CD8-positive, alpha-beta memory T cell (primary cell): Measurements from ENCODE around the gene DISC1. TPM values are rescaled to one million over a fixed set of nuclear protein-coding genes. Genes with fewer than 3 reads are reported as not detected.
A peak's percentile ranks its signal among the peaks of the same experiment; 100 is the strongest.
"Not testable (repeated sequence)": the region's sequence is repeated elsewhere in the genome, so short reads cannot be mapped to it uniquely, and the experiment has no call there.

Experiments
- CTCF ChIA-PET: fragments of 350-600 bp; sonication (Branson Sonifier 250); formaldehyde crosslinking; loops from one replicate; lab custom pipeline; 2021; ENCODE audit warnings: antibody characterized with exemption; lab: Charles Lee
- POLR2A ChIA-PET: fragments of 350-600 bp; sonication (Branson Sonifier 250); formaldehyde crosslinking; loops from one replicate; lab custom pipeline; 2021; ENCODE audit warnings: antibody characterized with exemption; lab: Charles Lee
- DNase-seq, 5 donors: peaks; one replicate each; pipeline versions ENCODE4 v3.0.0 to v3.0.0-alpha.2; 2020 to 2022; ENCODE audit warnings: mixed read lengths in 1 of 5
- H3K27ac ChIP-seq: one replicate; pipeline ENCODE4 v1.7.0; 2013; ENCODE audit warnings: low read depth, mild to moderate bottlenecking, low read length, moderate library complexity
- H3K27me3 ChIP-seq: 2 replicates; pipeline ENCODE4 v1.7.0; 2013; ENCODE audit warnings: low read length, mild to moderate bottlenecking; ENCODE audit not compliant: insufficient read depth, poor library complexity, severe bottlenecking
- H3K36me3 ChIP-seq: 2 replicates; pipeline ENCODE4 v1.7.0; 2013; ENCODE audit warnings: mild to moderate bottlenecking, low read length, moderate library complexity; ENCODE audit not compliant: insufficient read depth
- H3K4me1 ChIP-seq: 2 replicates; pipeline ENCODE4 v1.7.0; 2013; ENCODE audit warnings: mild to moderate bottlenecking, low read length, moderate library complexity; ENCODE audit not compliant: insufficient read depth
- H3K4me3 ChIP-seq: 2 replicates; pipeline ENCODE4 v1.7.0; 2013; ENCODE audit warnings: mild to moderate bottlenecking, low read length
- H3K9me3 ChIP-seq: 2 replicates; pipeline ENCODE4 v1.7.0; 2013; ENCODE audit warnings: mild to moderate bottlenecking, low read length
- H3K27ac Mint-ChIP-seq, 8 donors: one replicate each; pipeline ENCODE4 v1.8.0; 2020 to 2021; ENCODE audit warnings: mixed read lengths in 8 of 8, mild to moderate bottlenecking in 6 of 8, inconsistent platforms in 3 of 8, moderate library complexity in 3 of 8
- H3K27me3 Mint-ChIP-seq, 2 donors: one replicate each; pipeline ENCODE4 v1.8.0; 2020 to 2021; ENCODE audit warnings: mixed read lengths in 2 of 2, mild to moderate bottlenecking in 1 of 2, moderate library complexity in 1 of 2
- H3K36me3 Mint-ChIP-seq, 3 donors: one replicate each; pipeline ENCODE4 v1.8.0; 2020 to 2021; ENCODE audit warnings: mixed read lengths in 3 of 3, inconsistent platforms in 1 of 3, mild to moderate bottlenecking in 1 of 3
- H3K4me1 Mint-ChIP-seq, 3 donors: one replicate each; pipeline ENCODE4 v1.8.0; 2020 to 2021; ENCODE audit warnings: mixed read lengths in 3 of 3, inconsistent platforms in 1 of 3, mild to moderate bottlenecking in 1 of 3
- H3K4me3 Mint-ChIP-seq, 7 donors: one replicate each; pipeline ENCODE4 v1.8.0; 2020 to 2021; ENCODE audit warnings: mixed read lengths in 7 of 7, mild to moderate bottlenecking in 6 of 7, moderate library complexity in 4 of 7, inconsistent platforms in 2 of 7
- H3K9me3 Mint-ChIP-seq, 5 donors: one replicate each; pipeline ENCODE4 v1.8.0; 2020 to 2022; ENCODE audit warnings: mixed read lengths in 5 of 5, mild to moderate bottlenecking in 3 of 5, moderate library complexity in 2 of 5, inconsistent platforms in 1 of 5
- polyA plus RNA-seq: library from polyadenylated mRNA; unstranded; fragments of 300-500 nt; fragmentation: Illumina TruSeq; gene quantifications from one replicate; pipeline ENCODE4 v1.2.3, GENCODE V29; 2021
- total RNA-seq, 2 experiments: library from RNA; stranded (reverse); gene quantifications; one replicate each; pipeline ENCODE4 v1.2.3, GENCODE V29; 2021

DISC1 gene
- total and polyA plus RNA-seq, 3 experiments from 2014 or later, result 0.60 to 2.4 (median 1.0) TPM

DNA sequence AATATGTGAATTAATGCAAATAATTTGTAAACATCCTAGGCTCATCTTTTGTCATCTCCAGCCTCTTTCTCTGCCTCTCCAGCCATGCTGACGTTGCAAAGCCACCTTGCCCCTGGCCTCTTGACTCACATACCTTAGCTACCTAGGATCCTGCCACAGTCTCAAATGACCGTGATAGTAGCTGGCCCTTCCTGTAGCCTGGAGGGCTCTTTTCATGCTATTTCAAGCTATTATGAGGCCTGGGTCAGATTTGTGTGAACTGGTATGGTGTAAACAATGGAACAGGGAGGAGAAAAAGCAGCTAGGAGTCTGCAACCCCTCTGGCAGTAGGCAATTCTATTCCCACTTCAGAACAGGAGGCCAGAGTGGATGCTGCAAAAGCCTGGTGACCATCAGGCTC is 337.7 kb downstream of the DISC1 start:
- Histone ChIP-seq H3K27me3 (no peaks in the 10 kb centered on the region), H3K27ac (no peak overlapping the region), H3K4me1 (no peaks in the 10 kb centered on the region), H3K4me3 (no peak overlapping the region), H3K36me3 (no peaks in the 10 kb centered on the region), H3K9me3 (no peaks in the 10 kb centered on the region)
- Mint-ChIP-seq H3K36me3 (peaks cover 3 to 24% (median 23%) of the 10 kb centered on the region in 3 donors), H3K4me1 (peaks cover 0 to 3% (median 0%) of the 10 kb centered on the region in 3 donors), H3K27ac (no peak overlapping the region), H3K4me3 (no peak overlapping the region), H3K9me3 (no peaks in the 10 kb centered on the region), H3K27me3 (peaks cover 0 to 3% of the 10 kb centered on the region in 2 donors)
- CTCF ChIA-PET, result no interaction called here
- no peak for DNase-seq
- POLR2A ChIA-PET, result no interaction called here

- Histone ChIP-seq H3K27ac (no peak overlapping the region), H3K4me3 (no peak overlapping the region), H3K4me1 (no peaks in the 10 kb centered on the region), H3K27me3 (no peaks in the 10 kb centered on the region), H3K36me3 (no peaks in the 10 kb centered on the region), H3K9me3 (no peaks in the 10 kb centered on the region)
- Mint-ChIP-seq H3K27ac (no peak overlapping the region), H3K9me3 (no peaks in the 10 kb centered on the region), H3K36me3 (peaks cover 5 to 19% (median 19%) of the 10 kb centered on the region in 3 donors), H3K4me3 (no peak overlapping the region), H3K4me1 (peaks cover 0 to 3% (median 0%) of the 10 kb centered on the region in 3 donors), H3K27me3 (peaks cover 0 to 3% of the 10 kb centered on the region in 2 donors)
- no peak for DNase-seq
- CTCF ChIA-PET, result no interaction called here
- POLR2A ChIA-PET, result no interaction called here
Observed at GRCh38 chr1:231964961-231965360, 338.4 kb downstream of the DISC1 start.

- no peaks in the 10 kb centered on the region for H3K9me3 ChIP-seq
- no peaks in the 10 kb centered on the region for H3K36me3 ChIP-seq
- CTCF ChIA-PET, result no interaction called here
- Mint-ChIP-seq H3K27ac (peak overlapping the region in 1 of 8 donors; percentile 20), H3K4me1 (peaks cover 4 to 6% (median 5%) of the 10 kb centered on the region in 3 donors), H3K36me3 (peaks cover 5 to 19% (median 19%) of the 10 kb centered on the region in 3 donors), H3K9me3 (no peaks in the 10 kb centered on the region), H3K27me3 (peaks cover 0 to 3% of the 10 kb centered on the region in 2 donors), H3K4me3 (no peak overlapping the region)
- no peak overlapping the region for H3K4me3 ChIP-seq
- POLR2A ChIA-PET, result no interaction called here
- no peak for DNase-seq
- H3K27ac ChIP-seq, result no peak overlapping the region
- H3K27me3 ChIP-seq, result no peaks in the 10 kb centered on the region
- no peaks in the 10 kb centered on the region for H3K4me1 ChIP-seq
Observed at GRCh38 chr1:231965615-231966014, 339.0 kb downstream of the DISC1 start.

GRCh38 chr1:231966983-231967382 is 340.4 kb downstream of the DISC1 start:
- Mint-ChIP-seq H3K27ac (no peak overlapping the region), H3K4me3 (no peak overlapping the region), H3K27me3 (peaks cover 0 to 3% of the 10 kb centered on the region in 2 donors), H3K36me3 (peaks cover 5 to 16% (median 13%) of the 10 kb centered on the region in 3 donors), H3K4me1 (peaks cover 16 to 19% (median 16%) of the 10 kb centered on the region in 3 donors), H3K9me3 (no peaks in the 10 kb centered on the region)
- no peak for DNase-seq
- H3K4me3 ChIP-seq, result no peak overlapping the region
- H3K27ac ChIP-seq, result no peak overlapping the region
- no peaks in the 10 kb centered on the region for H3K4me1 ChIP-seq
- ChIA-PET POLR2A (no interaction called here), CTCF (no interaction called here)
- no peaks in the 10 kb centered on the region for H3K27me3 ChIP-seq
- H3K9me3 ChIP-seq, result no peaks in the 10 kb centered on the region
- no peaks in the 10 kb centered on the region for H3K36me3 ChIP-seq

- CTCF ChIA-PET, result no interaction called here
- Histone ChIP-seq H3K4me3 (no peak overlapping the region), H3K9me3 (no peaks in the 10 kb centered on the region), H3K36me3 (no peaks in the 10 kb centered on the region), H3K4me1 (no peaks in the 10 kb centered on the region), H3K27me3 (no peaks in the 10 kb centered on the region), H3K27ac (no peak overlapping the region)
- no peak for DNase-seq
- Mint-ChIP-seq H3K9me3 (no peaks in the 10 kb centered on the region), H3K4me1 (peaks cover 29 to 33% (median 33%) of the 10 kb centered on the region in 3 donors), H3K4me3 (no peak overlapping the region), H3K36me3 (peaks cover 5 to 9% (median 7%) of the 10 kb centered on the region in 3 donors), H3K27me3 (no peaks in the 10 kb centered on the region), H3K27ac (no peak overlapping the region)
- POLR2A ChIA-PET, result no interaction called here
Observed at GRCh38 chr1:231969076-231969475, 342.5 kb downstream of the DISC1 start.

DNA sequence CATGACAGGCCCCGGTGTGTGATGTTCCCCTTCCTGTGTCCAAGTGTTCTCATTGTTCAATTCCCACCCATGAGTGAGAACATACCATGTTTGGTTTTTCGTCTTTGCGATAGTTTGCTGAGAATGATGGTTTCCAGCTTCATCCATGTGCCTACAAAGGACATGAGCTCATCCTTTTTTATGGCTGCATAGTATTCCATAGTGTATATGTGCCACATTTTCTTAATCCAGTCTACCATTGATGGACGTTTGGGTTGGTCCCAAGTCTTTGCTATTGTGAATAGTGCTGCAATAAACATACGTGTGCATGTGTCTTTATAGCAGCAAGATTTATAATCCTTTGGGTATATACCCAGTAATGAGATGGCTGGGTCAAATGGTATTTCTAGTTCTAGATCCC is 343.2 kb downstream of the DISC1 start:
- H3K9me3 Mint-ChIP-seq, POLR2A ChIA-PET, DNase-seq: not testable (repeated sequence)

GRCh38 chr1:231970684-231971083 is 344.1 kb downstream of the DISC1 start:
- no peak overlapping the region for H3K4me3 ChIP-seq
- H3K27ac Mint-ChIP-seq, result peak overlapping the region in 1 of 8 donors; percentile 54
- no peaks in the 10 kb centered on the region for H3K4me1 ChIP-seq
- H3K36me3 Mint-ChIP-seq, result peaks cover 5 to 9% (median 8%) of the 10 kb centered on the region in 3 donors
- peak overlapping the region in 2 of 7 donors; percentile 24 to 78 for H3K4me3 Mint-ChIP-seq
- CTCF ChIA-PET, result interaction anchor here (0.6 kb wide), 1 partner anchor 10 kb away, joined by 3 read pairs; no protein-coding TSS in a partner anchor
- H3K9me3 ChIP-seq, result no peaks in the 10 kb centered on the region
- peaks cover 31 to 34% (median 34%) of the 10 kb centered on the region in 3 donors for H3K4me1 Mint-ChIP-seq
- no peaks in the 10 kb centered on the region for H3K36me3 ChIP-seq
- H3K27ac ChIP-seq, result no peak overlapping the region
- no peaks in the 10 kb centered on the region for H3K27me3 Mint-ChIP-seq
- H3K9me3 Mint-ChIP-seq, result no peaks in the 10 kb centered on the region
- POLR2A ChIA-PET, result no interaction called here
- no peak for DNase-seq
- no peaks in the 10 kb centered on the region for H3K27me3 ChIP-seq

More for the DNA sequence above, 343.2 kb downstream of the DISC1 start:
- H3K9me3 ChIP-seq, H3K4me3 ChIP-seq, H3K27ac ChIP-seq, H3K36me3 ChIP-seq, H3K4me3 Mint-ChIP-seq, H3K27me3 ChIP-seq, H3K27ac Mint-ChIP-seq, CTCF ChIA-PET, H3K36me3 Mint-ChIP-seq, H3K4me1 ChIP-seq, H3K27me3 Mint-ChIP-seq: not testable (repeated sequence)
- peaks cover 30 to 34% (median 34%) of the 10 kb centered on the region in 3 donors for H3K4me1 Mint-ChIP-seq

GRCh38 chr1:231971397-231972110 is 345.0 kb downstream of the DISC1 start:
- Histone ChIP-seq H3K4me3 (no peak overlapping the region), H3K27me3 (no peaks in the 10 kb centered on the region), H3K36me3 (no peaks in the 10 kb centered on the region), H3K27ac (no peak overlapping the region), H3K4me1 (no peaks in the 10 kb centered on the region), H3K9me3 (no peaks in the 10 kb centered on the region)
- peaks cover 31 to 34% (median 34%) of the 10 kb centered on the region in 3 donors for H3K4me1 Mint-ChIP-seq
- peaks cover 6 to 11% (median 8%) of the 10 kb centered on the region in 3 donors for H3K36me3 Mint-ChIP-seq
- peak overlapping the region in 1 of 8 donors; percentile 6 for H3K27ac Mint-ChIP-seq
- POLR2A ChIA-PET, result no interaction called here
- CTCF ChIA-PET, result interaction anchor here (1.4 kb wide), 1 partner anchor 13 kb away, joined by 3 read pairs; no protein-coding TSS in a partner anchor
- peak overlapping the region; percentile 6 to 78 (median 53) for H3K4me3 Mint-ChIP-seq
- peaks cover 0 to 5% (median 2%) of the 10 kb centered on the region in 5 donors for H3K9me3 Mint-ChIP-seq
- no peak for DNase-seq
- H3K27me3 Mint-ChIP-seq, result no peaks in the 10 kb centered on the region
